HepG2 (cell line): ENCODE results near the gene TGFB2. TPM values are rescaled to one million over a fixed set of nuclear protein-coding genes. Genes with fewer than 3 reads are reported as not detected.

ENCODE experiments used
- ATAC-seq: fragments of 200-7000 bp; cut with Tn5 transposase; 3 replicates; pipeline ENCODE4 v1.9.1; 2020; ENCODE audit warnings: mild to moderate bottlenecking, moderate library complexity
- BruUV-seq: library from RNA; stranded (reverse); fragments of 400-500 nt; replicated peaks from 2 replicates; lab custom pipeline; 2021; lab: Mats Ljungman, UMichigan
- CTCF ChIA-PET: fragments of 300-600 bp; formaldehyde crosslinking; extraction: SDS; loops from one replicate; lab custom pipeline; 2021; ENCODE audit warnings: low total read pairs, inconsistent platforms, low intra/inter-chr PET ratio; lab: Yijun Ruan, JAX
- POLR2A ChIA-PET: fragments of 350-600 bp; sonication (Branson Sonifier 250); formaldehyde crosslinking; loops from one replicate; lab custom pipeline; 2020; ENCODE audit warnings: antibody characterized with exemption, inconsistent platforms; lab: Yijun Ruan, JAX
- DNase-seq: peaks from one replicate; pipeline ENCODE4 v3.0.0-alpha.2; 2015; ENCODE audit warnings: low spot score
- FAIRE-seq: peaks from 3 replicates; lab custom pipeline; 2011; peaks lifted over from hg19 to GRCh38; lab: Jason Lieb, UNC
- H2AFZ ChIP-seq: one replicate; pipeline ENCODE4 v1.6.1; 2011; ENCODE audit warnings: low read length, inconsistent platforms
- H3K27ac ChIP-seq: fragments of 300-600 bp; 3 replicates; pipeline ENCODE4 v1.8.0; 2011; ENCODE audit warnings: mixed run types, mild to moderate bottlenecking, mixed read lengths, low read length, inconsistent platforms; ENCODE audit not compliant: insufficient read depth; ENCODE audit errors: extremely low read length
- H3K27me3 ChIP-seq, 2 experiments: fragments of 200-600 bp in 1 of 2; 2 replicates in 1 of 2; 3 replicates in 1 of 2; pipeline versions ENCODE4 v1.6.0 to v1.8.0; 2011; ENCODE audit warnings: low read length in 2 of 2, mild to moderate bottlenecking in 2 of 2, moderate library complexity in 2 of 2, inconsistent platforms in 1 of 2; ENCODE audit not compliant: insufficient read depth in 2 of 2, control insufficient read depth in 1 of 2
- H3K36me3 ChIP-seq, 2 experiments: fragments of 200-600 bp in 1 of 2; replicated peaks in 1 of 2; 2 replicates in 1 of 2; 3 replicates in 1 of 2; pipeline versions ENCODE4 v1.5.1 to v1.8.0; 2011; ENCODE audit warnings: low read length in 2 of 2, inconsistent platforms in 1 of 2; ENCODE audit not compliant: insufficient read depth in 2 of 2, control insufficient read depth in 1 of 2
- H3K4me1 ChIP-seq: 2 replicates; pipeline ENCODE4 v1.5.1; 2012; ENCODE audit warnings: low read length, inconsistent platforms; ENCODE audit not compliant: insufficient read depth
- H3K4me2 ChIP-seq: 2 replicates; pipeline ENCODE4 v1.6.0; 2011; ENCODE audit warnings: low read depth, low read length, inconsistent platforms
- H3K4me3 ChIP-seq, 3 experiments: fragments of 200-600 bp in 1 of 3; sonication (generic), shearing (Covaris generic) in 1 of 3; replicated peaks in 1 of 3; 2 replicates each; pipeline ENCODE4 v1.5.1; 2011 to 2016; ENCODE audit warnings: low read length in 3 of 3, inconsistent platforms in 2 of 3, low read depth in 2 of 3, mild to moderate bottlenecking in 2 of 3, control low read depth in 1 of 3, mixed read lengths in 1 of 3; ENCODE audit not compliant: insufficient read depth in 1 of 3
- H3K79me2 ChIP-seq: one replicate; pipeline ENCODE4 v1.6.1; 2011; ENCODE audit warnings: low read length, inconsistent platforms; ENCODE audit not compliant: insufficient read depth
- H3K9ac ChIP-seq: 2 replicates; pipeline ENCODE4 v1.6.0; 2011; ENCODE audit warnings: mild to moderate bottlenecking, low read depth, low read length, inconsistent platforms; ENCODE audit not compliant: insufficient read depth
- H3K9me3 ChIP-seq: 2 replicates; pipeline ENCODE4 v1.5.1; 2012; ENCODE audit warnings: mild to moderate bottlenecking, low read length
- H4K20me1 ChIP-seq: 2 replicates; pipeline ENCODE4 v1.6.0; 2011; ENCODE audit warnings: inconsistent platforms, mild to moderate bottlenecking, low read length, moderate library complexity; ENCODE audit not compliant: insufficient read depth
- EP300 ChIP-seq, 3 experiments: sonication (generic) in 1 of 3; formaldehyde crosslinking in 1 of 3; IDR thresholded peaks; 2 replicates each; pipeline versions ENCODE4 v1.5.1 to v1.6.1; 2011 to 2020; ENCODE audit warnings: low read depth in 2 of 3, low read length in 2 of 3, borderline replicate concordance in 1 of 3, improper control_type of control experiment in 1 of 3, mild to moderate bottlenecking in 1 of 3, missing genetic modification reagents in 1 of 3, moderate library complexity in 1 of 3
- FOSL2 ChIP-seq: sonication (generic); formaldehyde crosslinking; IDR thresholded peaks from 2 replicates; pipeline ENCODE4 v1.4.0; 2020; ENCODE audit warnings: missing genetic modification reagents
- FOXK1 ChIP-seq: sonication (generic); formaldehyde crosslinking; IDR thresholded peaks from 2 replicates; pipeline ENCODE4 v1.4.0; 2020; ENCODE audit warnings: low read depth, missing genetic modification reagents, borderline replicate concordance
- GLI4 ChIP-seq: sonication (generic); formaldehyde crosslinking; IDR thresholded peaks from 2 replicates; pipeline ENCODE4 v1.5.1; 2020; ENCODE audit warnings: missing genetic modification reagents, mild to moderate bottlenecking, moderate library complexity, borderline replicate concordance
- IKZF5 ChIP-seq: IDR thresholded peaks from 2 replicates; pipeline ENCODE4 v1.6.1; 2018; ENCODE audit warnings: missing genetic modification reagents, mild to moderate bottlenecking, missing compliant biosample characterization
- MAFK ChIP-seq, 2 experiments: IDR thresholded peaks in 1 of 2; conservative IDR thresholded peaks in 1 of 2; 2 replicates each; pipeline ENCODE4 v1.6.1; 2011; ENCODE audit warnings: improper control_type of control experiment in 2 of 2, low read length in 2 of 2
- NCOA2 ChIP-seq: sonication (generic); formaldehyde crosslinking; IDR thresholded peaks from 2 replicates; pipeline ENCODE4 v1.8.0; 2022; ENCODE audit warnings: inconsistent platforms
- TEAD3 ChIP-seq: optimal IDR thresholded peaks from 2 replicates; pipeline ENCODE3; 2016; ENCODE audit warnings: borderline replicate concordance
- ZNF446 ChIP-seq: sonication (generic); formaldehyde crosslinking; IDR thresholded peaks from 2 replicates; pipeline ENCODE4 v1.5.0; 2020; ENCODE audit warnings: mild to moderate bottlenecking, missing genetic modification reagents
- WGBS: methylation state at CpG from one replicate; pipeline ENCODE4 v1.1.6; 2017; ENCODE audit warnings: low lambda C conversion rate; 5-methylcytosine and 5-hydroxymethylcytosine counted together
- in situ Hi-C: cut with HindIII; loops from 2 replicates; pipeline ENCODE4 v1.10.0; 2017; ENCODE audit warnings: low pct_unique_long_range_greater_than_20kb; ENCODE audit not compliant: extremely low pct_ligation_motif_present
- intact Hi-C: fragments of 100-400 bp; cut with micrococcal nuclease; formaldehyde crosslinking; loops from one replicate; pipeline ENCODE4 v1.10.0; 2022; ENCODE audit not compliant: unreplicated experiment
- polyA plus RNA-seq, 8 experiments: library from polyadenylated mRNA; depleted of rRNA in 3 of 8; stranded (reverse) in 7 of 8; unstranded in 1 of 8; fragments of >200 nt; fragmentation: Illumina TruSeq in 4 of 8; extraction: Trizol in 4 of 8; gene quantifications; 2 replicates each; pipeline versions ENCODE4 v1.2.1 to v1.2.3, GENCODE V29; 2011 to 2016; ENCODE audit warnings: low read depth in 4 of 8, missing spikeins in 1 of 8, mixed read lengths in 1 of 8; ENCODE audit not compliant: insufficient read depth in 1 of 8
- total RNA-seq, 5 experiments: library from RNA; depleted of rRNA; stranded (reverse); fragments of >200 nt; fragmentation: Illumina TruSeq; extraction: Trizol; gene quantifications; 2 replicates each; pipeline ENCODE4 v1.2.3, GENCODE V29; 2016; ENCODE audit warnings: low read depth in 1 of 5
- TF ChIP-seq, protein P1 (sequence below): sonication (generic); formaldehyde crosslinking; IDR thresholded peaks from 2 replicates; pipeline ENCODE4 v1.4.0; 2020; ENCODE audit warnings: missing genetic modification reagents
- TF ChIP-seq, protein P2 (sequence below): sonication (generic); formaldehyde crosslinking; IDR thresholded peaks from 2 replicates; pipeline ENCODE4 v1.4.0; 2020; ENCODE audit warnings: missing genetic modification reagents

TGFB2 gene
- total and polyA plus RNA-seq, 2 of the 13 experiments (the other 11 are each of a cell fraction or from before 2014, with no cell fraction given): 0.07 TPM; not detected in 1

- POLR2A ChIA-PET: interaction anchor here (0.6 to 1.5 kb wide), 3 partner anchors 10 to 25 kb away, joined by 3 to 4 read pairs (median 3); no protein-coding TSS in a partner anchor
- H3K79me2 ChIP-seq: no peaks in the 10 kb centered on the region
- H3K9ac ChIP-seq: no peak overlapping the region
- intact Hi-C loops: no loop called here
- DNase-seq (peak; percentile 77), FAIRE-seq (no peak), ATAC-seq (peak; percentile 43)
- no peaks in the 10 kb centered on the region for H3K9me3 ChIP-seq
- no peak overlapping the region for H3K27ac ChIP-seq
- H3K27me3 ChIP-seq: no peaks in the 10 kb centered on the region
- no peak overlapping the region for H3K4me3 ChIP-seq
- CTCF ChIA-PET: no interaction called here
- H4K20me1 ChIP-seq: no peaks in the 10 kb centered on the region
- in situ Hi-C loops: no loop called here
- H3K36me3 ChIP-seq: no peaks in the 10 kb centered on the region
- 41% methylated on average over 4 of the region's 4 CpGs for whole genome bisulfite sequencing
- H3K4me1 ChIP-seq: peaks cover 75% of the 10 kb centered on the region
- no TSS peak for BruUV-seq
- H3K4me2 ChIP-seq: no peak overlapping the region
- no peak overlapping the region for H2AFZ ChIP-seq
- no peak for TF ChIP-seq IKZF5
- no peak for TF ChIP-seq GLI4 (CRISPR knock-in tag)
- peak; percentile 8 for TF ChIP-seq TEAD3 (CRISPR knock-in tag)
- peak; percentile 77 for TF ChIP-seq FOSL2 (CRISPR knock-in tag)
- TF ChIP-seq FOXK1: no peak
- peak; percentile 44 to 76; a peak in 3 of 4 replicates for TF ChIP-seq MAFK (conservative IDR thresholded peaks at IDR 0.05 in 1 of 2, IDR thresholded peaks at IDR 0.05 in 1 of 2; ENCODE audit: low read length in 2 of 2)
- 0 out of 2 replicates have a peak, but pooled peaks have one; percentile 14 for TF ChIP-seq NCOA2
- peak in 1 of 2 experiments; percentile 19; a peak in 1 of 4 replicates for TF ChIP-seq EP300 (IDR thresholded peaks at IDR 0.05; ENCODE audit: low read depth in 2 of 2, low read length in 2 of 2)
- no peak for TF ChIP-seq EP300 (CRISPR knock-in tag; IDR thresholded peaks at IDR 0.05; ENCODE audit: borderline replicate concordance)
- TF ChIP-seq, protein P1, sequence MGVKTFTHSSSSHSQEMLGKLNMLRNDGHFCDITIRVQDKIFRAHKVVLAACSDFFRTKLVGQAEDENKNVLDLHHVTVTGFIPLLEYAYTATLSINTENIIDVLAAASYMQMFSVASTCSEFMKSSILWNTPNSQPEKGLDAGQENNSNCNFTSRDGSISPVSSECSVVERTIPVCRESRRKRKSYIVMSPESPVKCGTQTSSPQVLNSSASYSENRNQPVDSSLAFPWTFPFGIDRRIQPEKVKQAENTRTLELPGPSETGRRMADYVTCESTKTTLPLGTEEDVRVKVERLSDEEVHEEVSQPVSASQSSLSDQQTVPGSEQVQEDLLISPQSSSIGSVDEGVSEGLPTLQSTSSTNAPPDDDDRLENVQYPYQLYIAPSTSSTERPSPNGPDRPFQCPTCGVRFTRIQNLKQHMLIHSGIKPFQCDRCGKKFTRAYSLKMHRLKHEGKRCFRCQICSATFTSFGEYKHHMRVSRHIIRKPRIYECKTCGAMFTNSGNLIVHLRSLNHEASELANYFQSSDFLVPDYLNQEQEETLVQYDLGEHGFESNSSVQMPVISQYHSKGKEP (CRISPR knock-in tag): no peak
- TF ChIP-seq, protein P2, sequence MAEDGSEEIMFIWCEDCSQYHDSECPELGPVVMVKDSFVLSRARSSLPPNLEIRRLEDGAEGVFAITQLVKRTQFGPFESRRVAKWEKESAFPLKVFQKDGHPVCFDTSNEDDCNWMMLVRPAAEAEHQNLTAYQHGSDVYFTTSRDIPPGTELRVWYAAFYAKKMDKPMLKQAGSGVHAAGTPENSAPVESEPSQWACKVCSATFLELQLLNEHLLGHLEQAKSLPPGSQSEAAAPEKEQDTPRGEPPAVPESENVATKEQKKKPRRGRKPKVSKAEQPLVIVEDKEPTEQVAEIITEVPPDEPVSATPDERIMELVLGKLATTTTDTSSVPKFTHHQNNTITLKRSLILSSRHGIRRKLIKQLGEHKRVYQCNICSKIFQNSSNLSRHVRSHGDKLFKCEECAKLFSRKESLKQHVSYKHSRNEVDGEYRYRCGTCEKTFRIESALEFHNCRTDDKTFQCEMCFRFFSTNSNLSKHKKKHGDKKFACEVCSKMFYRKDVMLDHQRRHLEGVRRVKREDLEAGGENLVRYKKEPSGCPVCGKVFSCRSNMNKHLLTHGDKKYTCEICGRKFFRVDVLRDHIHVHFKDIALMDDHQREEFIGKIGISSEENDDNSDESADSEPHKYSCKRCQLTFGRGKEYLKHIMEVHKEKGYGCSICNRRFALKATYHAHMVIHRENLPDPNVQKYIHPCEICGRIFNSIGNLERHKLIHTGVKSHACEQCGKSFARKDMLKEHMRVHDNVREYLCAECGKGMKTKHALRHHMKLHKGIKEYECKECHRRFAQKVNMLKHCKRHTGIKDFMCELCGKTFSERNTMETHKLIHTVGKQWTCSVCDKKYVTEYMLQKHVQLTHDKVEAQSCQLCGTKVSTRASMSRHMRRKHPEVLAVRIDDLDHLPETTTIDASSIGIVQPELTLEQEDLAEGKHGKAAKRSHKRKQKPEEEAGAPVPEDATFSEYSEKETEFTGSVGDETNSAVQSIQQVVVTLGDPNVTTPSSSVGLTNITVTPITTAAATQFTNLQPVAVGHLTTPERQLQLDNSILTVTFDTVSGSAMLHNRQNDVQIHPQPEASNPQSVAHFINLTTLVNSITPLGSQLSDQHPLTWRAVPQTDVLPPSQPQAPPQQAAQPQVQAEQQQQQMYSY: no peak
- no peak for TF ChIP-seq ZNF446 (CRISPR knock-in tag)
These were observed 32.1 kb downstream of the TGFB2 start for GRCh38 chr1:218377143-218377660.
